GM12878 (cell line): Measurements from ENCODE around the gene DNAJA2. TPM values are rescaled to one million over a fixed set of nuclear protein-coding genes. Genes with fewer than 3 reads are reported as not detected.

ENCODE experiments used
- CBX5 ChIP-seq: sonication (generic); IDR thresholded peaks from 2 replicates; pipeline ENCODE4 v1.6.1; 2016; ENCODE audit warnings: low read depth, moderate library complexity, mild to moderate bottlenecking, inconsistent platforms
- EP300 ChIP-seq, 2 experiments: fragments of 150-350 bp in 1 of 2; IDR thresholded peaks; 2 replicates each; pipeline ENCODE4 v1.6.1; 2011 to 2012; ENCODE audit warnings: low read depth in 2 of 2, low read length in 2 of 2, borderline replicate concordance in 1 of 2, improper control_type of control experiment in 1 of 2, inconsistent platforms in 1 of 2; ENCODE audit not compliant: control insufficient read depth in 1 of 2
- HDAC6 ChIP-seq: fragments of 200-600 bp; sonication (generic); IDR thresholded peaks from one replicate; pipeline ENCODE4 v1.8.0; 2017; ENCODE audit warnings: antibody characterized with exemption; ENCODE audit not compliant: unreplicated experiment
- IKZF2 ChIP-seq, 2 experiments: fragments of 450-650 bp; IDR thresholded peaks; 2 replicates each; pipeline ENCODE4 v1.6.1; 2017; ENCODE audit warnings: mild to moderate bottlenecking in 2 of 2, moderate library complexity in 2 of 2
- NR2C1 ChIP-seq: fragments of 450-650 bp; IDR thresholded peaks from 2 replicates; pipeline ENCODE4 v1.6.1; 2017; ENCODE audit warnings: antibody characterized with exemption, mild to moderate bottlenecking, moderate library complexity
- polyA plus RNA-seq, 11 experiments: library from polyadenylated mRNA; depleted of rRNA in 4 of 11; unstranded in 6 of 11; stranded (reverse) in 5 of 11; fragments of >200 nt; fragmentation: Nextera tagmentation in 4 of 11; fragmentation: Illumina TruSeq in 1 of 11; extraction: Ambion mirVana in 4 of 11; extraction: Trizol in 1 of 11; gene quantifications; 1 replicate in 1 of 11; 2 replicates in 10 of 11; pipeline versions ENCODE4 v1.2.1 to v1.2.3, GENCODE V29; 2011 to 2016; ENCODE audit warnings: inconsistent platforms in 2 of 11, missing spikeins in 2 of 11, low read depth in 1 of 11
- total RNA-seq, 4 experiments: library from RNA; depleted of rRNA in 3 of 4; stranded (reverse); fragments of >200 nt in 3 of 4; fragmentation: Illumina TruSeq in 1 of 4; extraction: Trizol in 1 of 4; gene quantifications; 2 replicates each; pipeline versions ENCODE4 v1.2.1 to v1.2.3, GENCODE V29; 2013 to 2021
- TF ChIP-seq, protein P1 (sequence below): fragments of 450-650 bp; IDR thresholded peaks from 2 replicates; pipeline ENCODE4 v1.6.1; 2017; ENCODE audit warnings: borderline replicate concordance
- TF ChIP-seq, protein P2 (sequence below): IDR thresholded peaks from 2 replicates; pipeline ENCODE4 v1.6.1; 2012; ENCODE audit warnings: low read depth, low read length, improper control_type of control experiment
- TF ChIP-seq, protein P3 (sequence below): IDR thresholded peaks from 2 replicates; pipeline ENCODE4 v1.6.1; 2011; ENCODE audit warnings: borderline replicate concordance, low read depth, mild to moderate bottlenecking, moderate library complexity, mixed read lengths, low read length; ENCODE audit not compliant: insufficient read depth; ENCODE audit errors: extremely low read length

Gene DNAJA2
- total and polyA plus RNA-seq, 10 of the 15 experiments (the other 5 are each of a cell fraction or from before 2014, with no cell fraction given): 26.2 to 96.4 (median 58.1) TPM

DNA sequence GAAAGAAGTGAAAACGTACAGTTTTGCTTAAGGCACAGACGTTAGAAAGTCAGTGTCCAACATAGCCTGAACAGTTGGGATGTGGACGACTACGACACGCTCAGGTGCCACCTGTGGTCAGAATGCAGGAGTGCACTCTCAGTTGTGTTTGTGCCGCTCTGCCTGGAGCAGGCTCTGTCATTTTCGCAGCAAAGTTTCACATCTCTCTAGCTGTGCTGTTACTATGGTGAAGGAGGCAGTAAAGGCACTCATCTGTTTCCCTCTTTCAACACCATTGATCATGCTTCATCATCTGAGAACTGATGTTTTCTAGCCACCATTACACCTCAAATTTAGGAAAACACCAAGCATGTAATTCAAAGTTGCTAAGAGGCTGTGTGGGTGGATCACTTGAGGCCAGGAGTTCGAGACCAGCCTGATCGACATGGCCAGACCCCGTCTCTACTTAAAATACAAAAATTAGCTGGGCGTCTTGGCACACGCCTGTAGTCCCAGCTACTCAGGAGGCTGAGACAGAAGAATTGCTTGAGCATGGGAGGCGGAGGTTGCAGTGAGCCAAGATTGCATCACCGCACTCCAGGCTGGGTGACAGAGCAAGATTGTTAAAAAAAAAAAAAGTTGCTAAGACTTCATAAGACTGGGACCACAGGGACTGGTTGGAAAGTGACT, 44.9 kb upstream of the DNAJA2 start (continued):
- TF ChIP-seq, protein P1, sequence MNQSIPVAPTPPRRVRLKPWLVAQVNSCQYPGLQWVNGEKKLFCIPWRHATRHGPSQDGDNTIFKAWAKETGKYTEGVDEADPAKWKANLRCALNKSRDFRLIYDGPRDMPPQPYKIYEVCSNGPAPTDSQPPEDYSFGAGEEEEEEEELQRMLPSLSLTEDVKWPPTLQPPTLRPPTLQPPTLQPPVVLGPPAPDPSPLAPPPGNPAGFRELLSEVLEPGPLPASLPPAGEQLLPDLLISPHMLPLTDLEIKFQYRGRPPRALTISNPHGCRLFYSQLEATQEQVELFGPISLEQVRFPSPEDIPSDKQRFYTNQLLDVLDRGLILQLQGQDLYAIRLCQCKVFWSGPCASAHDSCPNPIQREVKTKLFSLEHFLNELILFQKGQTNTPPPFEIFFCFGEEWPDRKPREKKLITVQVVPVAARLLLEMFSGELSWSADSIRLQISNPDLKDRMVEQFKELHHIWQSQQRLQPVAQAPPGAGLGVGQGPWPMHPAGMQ: no peak
- TF ChIP-seq, protein P2, sequence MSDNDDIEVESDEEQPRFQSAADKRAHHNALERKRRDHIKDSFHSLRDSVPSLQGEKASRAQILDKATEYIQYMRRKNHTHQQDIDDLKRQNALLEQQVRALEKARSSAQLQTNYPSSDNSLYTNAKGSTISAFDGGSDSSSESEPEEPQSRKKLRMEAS: 0 out of 2 replicates have a peak, but pooled peaks have one; percentile 53
- peak; percentile 92 for TF ChIP-seq CBX5
- no peak for TF ChIP-seq NR2C1
- no peak for TF ChIP-seq HDAC6
- TF ChIP-seq EP300 (IDR thresholded peaks at IDR 0.05; ENCODE audit: borderline replicate concordance in 1 of 2, control insufficient read depth in 1 of 2, low read depth in 2 of 2, low read length in 2 of 2): peak; percentile 54 to 55; a peak in 3 of 4 replicates
- peak; percentile 75 to 85 for TF ChIP-seq IKZF2 (IDR thresholded peaks at IDR 0.05)
- TF ChIP-seq, protein P3, sequence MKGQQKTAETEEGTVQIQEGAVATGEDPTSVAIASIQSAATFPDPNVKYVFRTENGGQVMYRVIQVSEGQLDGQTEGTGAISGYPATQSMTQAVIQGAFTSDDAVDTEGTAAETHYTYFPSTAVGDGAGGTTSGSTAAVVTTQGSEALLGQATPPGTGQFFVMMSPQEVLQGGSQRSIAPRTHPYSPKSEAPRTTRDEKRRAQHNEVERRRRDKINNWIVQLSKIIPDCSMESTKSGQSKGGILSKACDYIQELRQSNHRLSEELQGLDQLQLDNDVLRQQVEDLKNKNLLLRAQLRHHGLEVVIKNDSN: no peak
